ENCODE data around the gene SCRG1. TPM values are rescaled to one million over a fixed set of nuclear protein-coding genes. Genes with fewer than 3 reads are reported as not detected.

Gene SCRG1
- polyA plus RNA-seq (ENCODE audit: insufficient read length) = 1.7 TPM

DNA sequence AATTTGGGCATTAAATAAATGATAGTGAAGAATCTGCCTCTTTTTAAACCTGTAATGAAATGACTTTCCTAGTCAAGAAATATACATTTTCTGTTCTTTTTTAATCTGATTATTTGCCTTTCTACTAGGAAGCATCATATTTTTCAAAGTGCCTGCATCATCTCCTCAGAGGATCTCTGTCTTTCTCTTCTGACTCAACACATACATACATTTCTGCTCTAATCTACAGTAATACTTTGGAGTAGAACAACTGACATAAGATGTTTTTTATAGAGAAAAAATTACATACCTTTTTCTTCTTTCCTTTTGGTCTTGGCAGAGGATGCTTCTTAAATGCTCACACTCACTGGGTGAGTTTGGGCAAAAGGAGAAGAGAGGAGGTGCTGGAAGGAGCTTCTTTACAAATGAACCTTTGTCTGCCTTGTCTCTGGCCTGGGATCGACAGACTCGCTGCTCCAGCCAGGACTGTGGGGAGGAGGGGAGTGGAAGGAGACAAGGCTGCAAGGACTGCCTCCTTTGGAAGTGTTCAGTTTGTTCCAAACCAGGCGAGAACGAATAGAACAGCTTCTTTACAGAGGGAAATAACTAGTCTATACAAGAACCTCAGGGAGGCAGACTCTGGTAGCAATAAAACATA, at the start of gene SCRG1:
Gene SCRG1, minus strand, starts transcription at position 338 of the 637 bp plus-strand sequence. CDS start 7,702 bp downstream, outside the sequence.
- peak; percentile 66 for DNase-seq (ENCODE audit: low read depth)

DNA sequence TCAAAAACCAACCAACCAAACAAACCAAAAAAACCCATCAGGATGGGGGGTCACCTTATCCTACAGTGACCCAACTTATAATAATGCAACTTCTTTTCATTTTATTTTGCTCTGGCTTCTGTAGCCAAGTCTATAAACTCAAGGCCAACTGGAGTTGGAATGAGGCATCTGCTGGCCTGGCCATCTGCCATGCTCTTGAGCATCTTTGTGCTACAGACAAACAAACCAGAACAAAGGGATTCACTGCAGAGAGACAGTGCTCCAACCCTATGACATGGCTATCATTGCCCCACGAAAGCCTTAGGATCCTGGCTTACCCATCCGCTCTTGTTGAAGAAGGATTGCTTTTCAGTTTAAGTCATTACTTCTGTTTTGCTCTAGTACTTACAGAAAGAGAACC, 49.2 kb upstream of the SCRG1 start:
- no peak for DNase-seq (ENCODE audit: low read depth)

DNA sequence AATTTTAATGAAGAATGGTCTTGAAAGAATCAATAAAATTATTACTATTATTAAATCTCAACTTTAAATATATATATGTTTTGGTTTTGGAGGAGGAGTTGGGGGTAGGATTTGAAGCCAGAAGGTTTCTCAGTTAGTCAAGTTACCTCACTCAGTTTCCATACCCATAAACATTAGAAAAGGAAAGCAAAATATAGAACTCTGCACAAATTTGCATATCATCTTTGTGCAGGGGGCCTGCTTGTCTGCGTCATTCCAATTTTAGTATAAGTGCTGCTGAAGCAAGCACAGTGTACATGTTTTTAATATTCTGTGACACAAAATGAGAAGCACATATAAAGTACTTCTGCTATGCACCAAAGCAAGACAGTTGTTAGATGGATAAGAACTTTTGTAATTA, 47.5 kb upstream of the SCRG1 start:
- DNase-seq (ENCODE audit: low read depth) = no peak

DNA sequence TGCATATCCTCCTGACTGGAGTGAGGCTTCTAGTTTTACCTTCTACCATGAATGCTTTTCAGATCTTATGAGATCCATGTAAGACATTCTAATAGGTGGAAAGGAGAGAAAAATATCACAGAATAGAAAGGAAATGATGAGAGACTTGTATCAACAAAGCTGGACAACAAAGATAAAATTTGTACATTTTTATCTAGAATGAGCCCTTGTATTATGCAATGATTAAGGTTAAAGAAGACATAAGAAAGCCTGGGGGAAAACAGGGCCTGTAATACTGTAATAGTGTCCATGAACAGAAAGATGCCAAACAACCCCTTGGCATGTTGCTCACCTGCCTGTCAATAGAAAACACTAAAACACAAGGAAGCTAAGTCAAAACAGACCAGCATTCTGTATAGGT, 44.2 kb upstream of the SCRG1 start:
- DNase-seq (ENCODE audit: low read depth) = no peak

DNA sequence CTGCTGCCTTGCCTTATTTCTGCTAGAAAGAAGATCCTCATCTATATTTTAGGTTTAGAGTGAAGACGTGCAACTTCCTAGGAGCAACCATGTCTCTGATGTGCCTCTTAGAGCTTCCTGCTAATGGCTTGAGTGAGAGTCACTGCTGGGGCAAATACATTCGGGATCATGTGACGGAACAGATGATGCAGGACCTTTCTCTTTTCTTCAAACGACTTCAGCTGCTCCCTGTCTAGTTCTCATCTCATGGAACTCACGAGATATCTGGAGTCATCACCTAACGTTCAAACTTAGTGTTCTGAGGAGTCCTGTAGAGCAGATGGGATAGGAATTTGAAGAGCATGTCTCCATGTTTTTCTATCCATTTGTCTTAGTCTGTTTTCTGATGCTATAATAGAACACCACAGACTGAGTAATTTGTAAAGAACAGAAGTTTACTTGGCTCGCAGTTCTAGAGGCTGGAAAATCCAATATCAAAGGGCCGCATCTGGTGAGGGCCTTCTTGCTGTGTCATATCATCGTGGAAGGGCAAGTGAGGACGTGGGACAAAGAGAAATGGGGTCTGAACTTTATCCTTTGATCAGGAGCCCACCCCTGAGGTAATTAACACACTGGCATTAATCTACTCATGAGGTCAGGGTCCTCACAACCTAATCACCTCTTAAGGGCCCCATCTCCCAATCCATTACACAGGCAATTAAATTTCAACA, 43.5 kb upstream of the SCRG1 start:
- no peak for DNase-seq (ENCODE audit: low read depth)

DNA sequence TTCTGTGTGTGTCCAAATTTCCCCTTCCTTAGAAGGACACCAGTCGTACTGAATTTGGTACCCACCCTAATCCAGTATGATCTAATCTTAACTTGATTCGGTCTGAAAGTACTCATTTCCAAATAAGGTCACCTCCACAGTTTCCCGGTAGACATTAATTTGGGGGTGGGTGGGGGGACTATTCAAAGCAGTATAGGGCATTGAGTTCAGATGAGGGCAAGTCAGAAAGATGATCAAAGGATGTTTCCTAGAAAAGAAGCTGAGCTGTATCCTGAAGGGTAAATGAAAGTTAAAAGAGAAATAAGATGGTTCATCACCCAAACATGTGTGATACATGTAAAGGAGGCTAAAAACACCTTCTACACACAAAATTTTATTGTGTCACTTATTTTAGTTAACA, 42.0 kb upstream of the SCRG1 start:
- no peak for DNase-seq (ENCODE audit: low read depth)

DNA sequence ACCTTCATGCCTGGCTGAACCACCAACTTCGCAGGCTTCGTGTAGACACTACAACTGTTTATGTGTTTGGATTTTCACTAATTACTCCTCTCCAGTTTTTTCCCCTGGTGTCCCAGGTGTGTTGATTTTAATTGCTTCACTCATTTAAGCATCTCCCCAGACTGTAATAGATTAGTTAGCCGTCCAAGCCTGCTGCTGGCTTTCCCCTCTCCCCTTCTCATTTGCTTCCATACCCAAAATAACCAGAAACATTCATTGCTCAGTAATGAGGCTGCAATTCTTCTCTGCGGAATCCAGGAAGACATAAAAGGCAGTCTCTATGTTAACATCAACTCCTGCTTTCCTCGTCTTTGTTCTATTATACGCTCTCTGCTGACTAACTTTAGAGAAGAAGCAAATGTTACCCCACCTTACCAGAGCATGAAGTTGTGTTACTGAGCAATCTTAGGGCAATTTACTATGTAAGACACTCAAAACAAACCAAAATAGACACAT, 37.9 kb upstream of the SCRG1 start:
- no peak for DNase-seq (ENCODE audit: low read depth)

DNA sequence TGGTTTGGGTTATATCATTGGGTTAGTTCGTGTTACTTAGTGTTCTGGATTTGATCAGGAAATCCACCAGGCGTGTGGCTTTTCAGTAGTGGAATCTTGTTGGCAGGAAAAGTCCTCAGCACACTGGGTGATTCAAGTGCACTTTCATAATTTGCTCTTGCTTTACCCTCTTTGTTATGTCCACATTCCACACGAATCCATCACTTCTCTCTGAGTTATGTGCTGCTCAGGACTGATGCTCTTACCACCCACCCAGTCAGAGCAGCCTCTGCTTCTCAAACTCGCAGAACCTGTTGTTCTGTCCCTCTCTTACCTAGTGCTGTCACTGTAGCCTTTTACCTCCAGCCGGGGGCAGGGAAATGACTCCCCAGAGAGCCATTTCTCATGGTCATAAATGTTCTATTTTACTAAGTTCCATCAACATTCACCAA, 37.2 kb upstream of the SCRG1 start:
- no peak for DNase-seq (ENCODE audit: low read depth)

DNA sequence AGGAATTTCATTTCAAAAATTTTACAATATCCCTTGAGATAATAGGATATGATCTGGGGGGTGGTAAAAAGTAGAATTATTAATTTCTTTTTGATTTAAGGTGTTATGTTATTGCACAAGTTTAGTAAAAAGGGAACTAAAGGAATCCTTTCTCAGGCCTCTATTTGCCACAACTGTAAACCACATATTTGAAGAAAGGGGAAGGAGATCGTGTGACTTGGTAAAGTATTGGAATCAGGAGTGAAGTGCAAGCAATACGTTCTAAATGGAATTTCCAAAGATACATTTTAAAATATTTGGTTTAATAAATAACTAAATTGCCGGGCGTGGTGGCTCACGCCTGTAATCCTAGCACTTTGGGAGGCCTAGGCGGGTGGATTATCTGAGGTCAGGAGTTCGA, 35.3 kb upstream of the SCRG1 start:
- DNase-seq (ENCODE audit: low read depth) = no peak

DNA sequence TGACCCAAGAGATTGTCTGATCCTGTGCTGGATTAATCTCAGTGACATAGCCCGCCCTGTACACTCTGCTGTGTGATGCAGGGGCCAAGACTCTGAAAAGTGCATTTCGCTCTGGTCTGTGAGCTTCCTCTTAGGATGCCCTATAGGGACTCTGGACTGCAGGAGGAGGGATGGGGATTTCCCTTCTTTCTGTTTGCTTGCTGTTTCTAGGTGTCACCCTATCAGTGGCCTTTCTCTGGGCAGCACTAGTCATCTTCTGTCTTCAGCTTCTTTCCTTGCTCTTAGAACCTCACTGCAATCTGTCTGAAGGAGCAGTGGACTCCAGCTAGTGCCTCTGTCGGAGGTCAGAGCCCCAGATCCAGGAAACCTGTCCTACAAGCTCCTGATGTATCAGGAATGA, 34.5 kb upstream of the SCRG1 start:
- no peak for DNase-seq (ENCODE audit: low read depth)

DNA sequence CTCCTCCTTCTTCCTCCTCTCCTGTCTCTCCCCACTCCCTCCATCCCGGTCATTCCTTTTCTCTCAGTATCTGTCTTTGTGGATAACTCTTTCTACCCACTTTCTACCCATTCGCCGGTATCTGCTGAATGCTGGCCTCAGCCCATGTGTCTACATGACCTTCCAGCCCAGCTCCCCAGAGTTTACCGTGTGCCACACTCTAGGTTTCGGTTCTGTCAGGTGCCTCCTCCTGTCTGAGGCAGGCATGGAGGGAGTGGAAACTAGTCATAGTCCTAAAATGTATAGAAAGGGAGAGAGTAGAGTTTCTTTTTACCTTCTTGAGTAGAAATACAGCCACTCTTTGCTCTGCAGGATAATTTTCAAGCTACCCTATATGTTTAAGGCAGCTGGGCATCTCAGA, 33.5 kb upstream of the SCRG1 start:
- no peak for DNase-seq (ENCODE audit: low read depth)

DNA sequence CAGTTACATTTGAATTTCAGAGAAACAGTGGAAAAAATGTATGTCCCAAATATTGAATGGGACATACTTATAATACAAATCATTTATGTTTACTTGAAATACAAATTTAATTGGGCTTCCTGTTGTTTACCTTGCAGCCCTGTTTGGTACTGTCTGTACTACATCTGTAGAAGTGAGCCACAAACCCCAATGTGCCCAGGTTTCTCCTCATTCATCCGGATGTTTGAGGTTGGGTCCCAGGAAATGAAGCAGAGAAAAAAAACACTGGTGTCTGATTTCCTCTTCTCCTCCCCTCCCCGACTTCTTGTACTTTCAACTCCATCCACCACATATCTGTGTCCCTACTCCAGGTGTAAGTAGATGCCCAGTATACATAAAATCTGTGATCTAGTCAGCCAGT, 27.1 kb upstream of the SCRG1 start:
- no peak for DNase-seq (ENCODE audit: low read depth)

DNA sequence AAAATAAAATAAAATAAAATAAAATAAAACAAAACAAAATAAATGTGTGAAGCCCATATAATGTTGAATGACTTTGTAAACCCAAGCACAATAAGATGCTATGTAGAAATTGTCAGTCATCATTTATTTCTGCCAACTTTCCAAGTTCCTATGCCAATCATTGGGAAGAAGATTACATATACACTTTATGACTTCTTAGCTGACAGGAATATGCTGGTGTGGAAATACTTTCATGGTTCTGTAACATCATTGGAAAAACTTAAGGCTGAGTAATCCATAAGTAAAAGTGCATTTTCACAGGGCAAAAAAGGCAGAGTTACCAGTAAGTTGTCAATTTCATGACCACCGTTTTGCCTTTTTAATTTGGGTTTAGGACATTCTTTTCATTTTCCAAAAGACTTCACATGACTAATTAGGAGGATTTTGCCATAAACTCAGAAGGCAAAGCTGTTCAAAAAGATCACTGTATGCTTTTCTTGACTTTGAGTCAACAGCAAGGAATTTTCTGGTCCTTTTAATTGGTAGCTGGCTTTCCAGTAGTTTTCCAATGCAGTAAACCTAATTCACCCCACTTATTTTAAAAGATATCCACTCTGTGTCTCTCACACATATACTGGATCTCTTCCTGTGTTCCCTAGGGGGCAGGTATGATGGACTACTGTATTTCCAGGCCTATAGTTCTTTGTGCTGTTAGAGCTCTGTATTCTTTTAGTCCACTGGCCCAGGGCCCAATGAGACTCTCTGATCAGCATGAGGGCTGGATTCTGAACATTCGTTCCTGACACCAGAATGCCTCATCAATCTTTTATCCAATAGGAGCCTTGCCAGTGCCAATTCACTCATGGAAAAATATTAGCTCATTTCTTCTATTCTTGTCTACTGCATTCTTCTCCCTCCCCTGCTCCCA, 26.2 kb upstream of the SCRG1 start:
- no peak for DNase-seq (ENCODE audit: low read depth)

DNA sequence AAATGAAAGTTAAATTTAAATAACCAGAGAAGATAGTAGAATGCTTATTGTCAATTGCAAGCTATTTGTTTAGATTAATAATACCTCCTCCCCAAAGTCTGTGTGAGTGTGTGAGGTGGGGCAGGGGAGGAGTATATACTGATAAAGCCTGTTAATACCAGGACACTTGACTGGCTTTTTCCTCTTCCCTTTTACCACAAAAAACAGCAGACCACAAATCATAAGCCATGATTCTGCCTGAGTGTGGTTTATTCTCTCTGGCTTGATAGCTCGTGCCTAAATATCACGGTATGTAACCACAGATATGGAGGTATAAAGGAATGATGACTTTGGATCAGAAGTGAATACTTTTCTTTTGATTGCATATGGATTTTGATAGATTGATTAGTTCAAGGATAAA, 21.9 kb upstream of the SCRG1 start:
- DNase-seq (ENCODE audit: low read depth) = no peak

DNA sequence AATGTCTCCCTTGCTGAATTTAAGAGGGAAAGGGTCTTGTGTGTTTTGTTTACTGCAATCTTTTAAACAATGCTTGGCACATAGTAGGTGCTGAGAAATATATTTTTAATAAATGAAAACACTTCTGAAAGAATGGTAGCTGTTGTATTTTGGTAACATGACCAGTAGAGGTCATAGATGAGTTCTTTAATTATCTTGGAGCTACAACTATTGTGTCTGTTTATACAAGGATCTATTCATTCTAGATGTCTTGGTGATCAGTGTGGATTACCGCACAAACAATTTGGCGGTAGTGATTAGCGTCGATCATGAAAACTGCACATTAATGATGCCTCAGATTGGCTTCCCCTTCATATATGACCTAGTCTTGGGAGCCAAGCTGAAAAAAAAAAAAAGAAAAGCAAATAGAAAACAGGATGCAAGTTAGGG, 21.4 kb upstream of the SCRG1 start:
- no peak for DNase-seq (ENCODE audit: low read depth)

DNA sequence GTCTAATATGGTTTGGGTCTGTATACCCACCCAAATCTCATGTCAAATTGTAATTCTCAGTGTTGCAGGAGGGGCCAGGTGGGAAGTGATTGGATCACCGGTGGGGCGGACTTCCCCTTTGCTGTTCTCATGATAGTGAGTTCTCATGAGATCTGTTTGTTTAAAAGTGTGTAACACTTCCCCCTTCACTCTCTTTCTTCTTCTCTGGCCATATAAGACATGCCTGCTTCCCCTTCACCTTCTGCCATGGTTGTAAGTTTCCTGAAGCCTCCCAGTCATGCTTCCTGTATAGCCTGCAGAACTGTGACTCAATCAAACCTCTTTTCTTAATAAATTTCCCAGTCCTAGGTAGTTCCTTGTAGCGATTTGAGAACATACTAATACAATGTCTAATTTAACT, 19.7 kb upstream of the SCRG1 start:
- DNase-seq (ENCODE audit: low read depth) = no peak

DNA sequence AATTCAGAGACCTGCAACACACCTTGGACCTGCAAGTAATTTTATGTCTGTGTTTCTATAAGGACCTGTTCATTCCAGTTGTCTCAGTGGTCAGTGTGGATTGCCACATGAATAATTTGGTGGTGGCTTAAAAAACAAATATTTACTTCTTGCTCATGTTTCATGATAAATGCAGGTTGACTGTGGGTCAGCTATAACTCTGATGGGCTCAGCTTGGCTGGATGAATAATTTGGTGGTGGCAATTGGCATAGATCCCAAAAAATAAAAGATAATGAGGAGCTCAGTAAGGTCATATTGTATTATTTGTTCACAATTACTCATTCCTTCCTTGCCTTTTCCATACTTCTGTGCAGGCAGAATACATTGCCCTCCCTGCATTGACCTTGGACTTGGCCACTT, 18.9 kb upstream of the SCRG1 start:
- no peak for DNase-seq (ENCODE audit: low read depth)

DNA sequence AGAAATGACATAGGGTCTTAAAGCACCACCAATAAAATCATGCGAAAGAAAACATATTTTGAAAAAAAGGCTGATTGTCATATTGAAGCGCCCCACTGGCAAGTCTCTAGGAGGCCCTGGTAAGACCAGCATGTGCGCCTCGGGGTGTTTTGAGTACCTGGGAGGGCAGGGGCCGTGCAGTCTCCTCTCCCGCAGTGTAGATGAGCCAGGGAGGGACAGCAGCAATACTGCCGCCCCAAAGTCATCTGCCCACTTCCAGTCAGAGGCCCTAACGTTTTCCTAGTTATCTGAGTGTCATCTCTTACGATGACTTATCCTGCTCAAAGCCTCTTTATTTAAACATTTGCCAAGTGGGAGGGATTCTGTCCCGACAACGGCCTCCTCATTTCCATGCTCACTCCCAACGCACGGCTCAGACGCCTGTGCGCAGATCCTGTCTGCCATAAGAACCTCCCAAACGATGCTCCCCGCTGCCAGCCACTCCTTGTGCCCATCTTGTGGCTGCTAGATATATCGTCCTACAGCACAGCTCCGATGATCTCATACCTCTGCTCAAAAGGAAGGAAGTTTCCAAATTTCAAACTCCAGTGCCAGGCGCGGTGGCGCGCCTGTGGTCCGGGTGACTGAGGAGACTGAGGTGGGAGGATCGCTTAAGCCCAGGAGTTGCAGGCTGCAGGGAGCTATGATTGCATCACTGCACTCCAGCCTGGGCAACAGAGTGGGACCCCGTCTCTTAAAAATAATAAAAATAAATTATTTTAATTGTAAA, 17.2 kb upstream of the SCRG1 start:
- no peak for DNase-seq (ENCODE audit: low read depth)

DNA sequence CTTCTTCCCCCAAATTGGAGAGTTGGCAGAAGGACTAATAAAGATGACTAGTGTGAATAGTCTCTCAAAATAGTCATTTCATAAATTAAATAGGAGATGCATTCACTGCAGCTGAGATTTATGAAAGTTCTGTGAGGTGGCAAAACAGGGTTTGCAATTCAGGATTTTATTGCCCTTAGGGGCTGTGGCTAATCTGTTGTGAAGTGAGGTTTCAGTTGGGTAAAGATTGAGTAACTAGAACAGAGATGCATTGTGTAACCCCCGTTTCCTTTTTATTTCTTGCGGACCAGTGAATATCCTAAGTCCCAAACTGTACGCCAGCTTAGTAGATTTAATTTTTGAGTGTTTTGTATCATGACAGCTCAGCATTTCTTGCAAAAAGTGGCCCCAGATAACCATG, 16.2 kb upstream of the SCRG1 start:
- DNase-seq (ENCODE audit: low read depth) = no peak

DNA sequence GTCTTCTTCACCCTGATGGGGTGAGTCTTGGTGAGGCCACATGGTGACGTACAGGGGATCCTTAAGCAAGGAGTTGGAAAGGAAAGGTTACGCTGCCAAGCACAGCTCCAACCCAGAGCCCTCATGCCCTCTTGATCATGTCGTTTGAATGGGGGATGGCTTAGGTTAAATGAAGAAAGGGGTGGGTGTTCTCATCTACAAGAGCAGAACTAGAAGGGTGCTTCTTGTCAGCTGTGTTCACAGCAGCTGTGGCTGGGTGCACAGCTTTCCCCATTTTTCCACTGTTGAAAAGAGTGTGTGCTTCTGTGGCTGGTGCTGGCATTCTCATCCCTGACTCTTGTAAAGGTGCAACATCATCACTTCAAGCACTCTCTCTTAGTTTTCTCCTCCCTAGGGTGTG, 15.5 kb upstream of the SCRG1 start:
- DNase-seq (ENCODE audit: low read depth) = no peak

DNA sequence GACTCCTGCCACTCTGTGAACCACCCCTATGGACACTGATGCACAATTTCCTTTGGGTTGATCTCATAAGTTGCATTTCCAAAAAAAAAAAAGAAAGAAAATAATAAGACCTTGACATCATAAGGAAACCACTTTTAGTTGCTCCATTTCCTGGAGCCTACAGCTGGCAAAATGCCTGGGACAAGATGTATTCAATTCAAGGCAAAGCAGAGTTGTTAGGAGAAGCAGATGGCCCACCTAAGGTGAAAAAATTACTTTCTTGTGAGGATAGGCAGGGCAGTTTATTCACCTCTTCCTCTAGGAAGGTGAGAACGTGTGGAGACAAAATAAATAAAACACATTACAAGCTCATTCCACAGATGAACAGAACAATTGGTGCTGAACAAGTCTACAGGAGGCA, 14.1 kb upstream of the SCRG1 start:
- DNase-seq (ENCODE audit: low read depth) = no peak
